Esophagus squamous epithelium (tissue), 5 donors: Measurements from ENCODE around the gene HSBP1L1. TPM values are rescaled to one million over a fixed set of nuclear protein-coding genes. Genes with fewer than 3 reads are reported as not detected.

Source experiments
- DNase-seq: peaks from one replicate; lab custom pipeline; 2025; lab: John Stamatoyannopoulos, UW
- H3K27ac ChIP-seq, 4 donors: fragments of 200-600 bp; sonication (generic); one replicate each; pipeline ENCODE4 v1.5.1; 2016 to 2019; ENCODE audit warnings: mild to moderate bottlenecking in 1 of 4
- H3K27me3 ChIP-seq, 4 donors: fragments of 200-600 bp; sonication (generic); 1 replicate in 3 of 4; 2 replicates in 1 of 4; pipeline versions ENCODE4 v1.5.1 to v1.6.0; 2017 to 2021; ENCODE audit warnings: antibody characterized with exemption in 1 of 4
- H3K36me3 ChIP-seq, 3 donors: fragments of 200-600 bp; sonication (generic); one replicate each; pipeline ENCODE4 v1.5.1; 2016 to 2019
- H3K4me1 ChIP-seq, 3 donors: fragments of 200-600 bp; sonication (generic); one replicate each; pipeline ENCODE4 v1.5.1; 2017 to 2019
- H3K4me3 ChIP-seq, 4 donors: fragments of 200-600 bp; sonication (generic); 1 replicate in 3 of 4; 2 replicates in 1 of 4; pipeline ENCODE4 v1.5.1; 2016 to 2019; ENCODE audit warnings: mild to moderate bottlenecking in 2 of 4, moderate library complexity in 1 of 4
- H3K9me3 ChIP-seq, 3 donors: fragments of 200-600 bp; sonication (generic); one replicate each; pipeline ENCODE4 v1.5.1; 2016 to 2019
- POLR2A ChIP-seq, 4 donors: fragments of 450-650 bp; IDR thresholded peaks; one replicate each; pipeline ENCODE4 v1.6.1; 2017; ENCODE audit warnings: antibody characterized with exemption in 4 of 4, mild to moderate bottlenecking in 4 of 4, moderate library complexity in 3 of 4
- WGBS, 2 donors: methylation state at CpG; one replicate each; pipeline ENCODE4 v1.1.5; 2018; 5-methylcytosine and 5-hydroxymethylcytosine counted together
- intact Hi-C: fragments of 100-400 bp; cut with DNase I; formaldehyde crosslinking; loops from one replicate; pipeline ENCODE4 v1.15.0; 2022
- total RNA-seq, 4 donors: library from RNA; depleted of rRNA; stranded (reverse); fragments of >200 nt; gene quantifications; one replicate each; pipeline ENCODE4 v1.1.0, GENCODE V29; 2016
- TF ChIP-seq, protein P1 (sequence below), 6 experiments: fragments of 450-650 bp in 4 of 6; fragments of 200-600 bp in 2 of 6; sonication (generic) in 2 of 6; IDR thresholded peaks; one replicate each; pipeline ENCODE4 v1.5.1; 2016 to 2019; ENCODE audit warnings: antibody characterized with exemption in 6 of 6, mild to moderate bottlenecking in 4 of 6, moderate library complexity in 4 of 6
- donor health status: DM: yes; HTN: yes; CAD: no.

The HSBP1L1 gene
- total RNA-seq, 4 donors from 2014 or later, result 17.7 to 27.1 (median 25.8) TPM

DNA sequence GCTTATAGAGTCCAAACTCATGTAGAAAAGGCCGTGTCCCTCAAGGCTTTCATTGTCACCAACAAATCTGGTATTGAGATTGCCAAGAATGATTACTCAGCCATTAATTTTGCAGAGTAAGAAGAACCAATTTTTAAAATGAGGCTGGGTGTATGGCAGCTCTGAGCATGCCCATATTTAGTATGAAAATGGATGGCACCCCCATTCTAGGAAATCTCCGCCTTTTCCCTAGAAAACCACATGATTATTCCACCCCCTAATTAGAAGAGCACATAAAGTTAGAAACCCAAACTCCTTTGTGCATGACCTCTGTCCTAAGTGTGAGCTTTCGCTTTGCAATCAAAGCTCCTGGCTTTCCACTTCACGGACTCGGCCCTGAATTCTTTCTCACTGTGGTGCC is 38.0 kb downstream of the HSBP1L1 start:
- H3K27ac ChIP-seq, result no peak overlapping the region
- WGBS, 2 donors, result 89 to 90% methylated on average over 3 to 4 of the region's 5 CpGs
- intact Hi-C loops, result no loop called here

DNA sequence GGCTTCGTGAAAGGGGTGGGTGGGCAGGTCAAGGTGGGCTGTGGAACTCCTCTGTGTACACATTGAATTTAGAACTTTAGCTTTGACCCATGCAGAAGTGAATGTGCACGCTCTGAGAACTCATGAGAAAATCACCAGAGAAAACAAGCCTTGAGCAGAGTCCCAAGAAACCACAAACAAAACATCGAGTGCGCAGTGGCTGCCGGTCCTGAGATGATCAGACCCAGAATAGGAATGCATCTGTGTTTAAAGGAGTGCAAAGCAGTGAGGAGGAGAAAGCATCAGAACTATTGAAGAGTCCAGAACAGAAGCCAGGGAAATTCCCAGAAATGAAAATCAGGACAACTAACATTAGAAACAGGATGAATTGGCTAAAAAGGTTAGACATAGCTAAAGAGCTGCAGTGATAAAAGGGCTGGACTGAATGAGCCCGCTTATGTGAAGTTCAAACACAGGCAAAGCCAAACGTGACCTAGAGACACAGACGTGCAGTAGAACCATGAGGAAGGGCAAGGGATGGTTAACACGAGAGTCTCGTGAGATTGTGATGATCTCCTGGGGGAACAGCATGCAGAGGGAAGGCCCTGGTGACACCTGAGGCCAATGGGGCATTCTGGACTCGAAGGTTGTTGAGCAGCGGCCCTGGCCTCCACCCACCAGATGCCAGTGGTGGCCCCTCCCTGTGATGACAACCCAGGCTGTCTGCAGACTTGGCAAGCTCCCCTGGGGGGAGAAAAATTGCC is 40.3 kb downstream of the HSBP1L1 start:
- WGBS, 2 donors, result 73 to 79% methylated on average over 12 of the region's 12 CpGs
- H3K4me3 ChIP-seq, result no peak overlapping the region
- H3K36me3 ChIP-seq, result no peaks in the 10 kb centered on the region
- peaks cover 0 to 15% (median 13%) of the 10 kb centered on the region in 3 donors for H3K9me3 ChIP-seq
- H3K27ac ChIP-seq, result no peak overlapping the region
- H3K4me1 ChIP-seq, result peaks cover 4 to 8% (median 6%) of the 10 kb centered on the region in 3 donors
- no peaks in the 10 kb centered on the region for H3K27me3 ChIP-seq
- intact Hi-C loops, result no loop called here
- DNase-seq, result no peak
- TF ChIP-seq, protein P1, sequence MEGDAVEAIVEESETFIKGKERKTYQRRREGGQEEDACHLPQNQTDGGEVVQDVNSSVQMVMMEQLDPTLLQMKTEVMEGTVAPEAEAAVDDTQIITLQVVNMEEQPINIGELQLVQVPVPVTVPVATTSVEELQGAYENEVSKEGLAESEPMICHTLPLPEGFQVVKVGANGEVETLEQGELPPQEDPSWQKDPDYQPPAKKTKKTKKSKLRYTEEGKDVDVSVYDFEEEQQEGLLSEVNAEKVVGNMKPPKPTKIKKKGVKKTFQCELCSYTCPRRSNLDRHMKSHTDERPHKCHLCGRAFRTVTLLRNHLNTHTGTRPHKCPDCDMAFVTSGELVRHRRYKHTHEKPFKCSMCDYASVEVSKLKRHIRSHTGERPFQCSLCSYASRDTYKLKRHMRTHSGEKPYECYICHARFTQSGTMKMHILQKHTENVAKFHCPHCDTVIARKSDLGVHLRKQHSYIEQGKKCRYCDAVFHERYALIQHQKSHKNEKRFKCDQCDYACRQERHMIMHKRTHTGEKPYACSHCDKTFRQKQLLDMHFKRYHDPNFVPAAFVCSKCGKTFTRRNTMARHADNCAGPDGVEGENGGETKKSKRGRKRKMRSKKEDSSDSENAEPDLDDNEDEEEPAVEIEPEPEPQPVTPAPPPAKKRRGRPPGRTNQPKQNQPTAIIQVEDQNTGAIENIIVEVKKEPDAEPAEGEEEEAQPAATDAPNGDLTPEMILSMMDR (IDR thresholded peaks at IDR 0.05), result no peak

More for the DNA sequence above, 38.0 kb downstream of the HSBP1L1 start:
- H3K36me3 ChIP-seq, result no peaks in the 10 kb centered on the region
- DNase-seq, result no peak
- H3K9me3 ChIP-seq, result peaks cover 0 to 15% (median 13%) of the 10 kb centered on the region in 3 donors
- TF ChIP-seq POLR2A (IDR thresholded peaks at IDR 0.05), result no peak
- TF ChIP-seq, protein P1 (IDR thresholded peaks at IDR 0.05), result no peak
- H3K4me1 ChIP-seq, result no peaks in the 10 kb centered on the region
- no peak overlapping the region for H3K4me3 ChIP-seq
- no peaks in the 10 kb centered on the region for H3K27me3 ChIP-seq

DNA sequence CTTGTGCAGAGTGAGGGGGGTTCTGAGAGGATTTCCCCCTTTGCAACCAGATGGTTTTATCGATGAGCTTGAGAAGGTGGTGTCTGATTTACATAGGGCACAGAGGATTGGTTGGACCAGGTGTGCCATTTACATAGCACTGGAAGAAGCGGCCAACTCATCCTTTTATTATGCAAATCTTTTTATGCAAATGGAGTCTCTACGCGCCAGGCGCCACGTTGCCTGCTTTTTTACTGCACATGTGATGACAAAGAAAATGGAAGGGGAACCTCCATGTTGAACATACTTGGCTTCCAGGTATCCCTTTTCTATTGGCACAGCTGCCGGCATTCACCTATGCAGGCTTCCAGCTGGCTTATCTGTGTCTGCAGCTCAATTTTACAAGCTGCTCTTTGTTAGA is 42.3 kb downstream of the HSBP1L1 start:
- TF ChIP-seq POLR2A (IDR thresholded peaks at IDR 0.05), result no peak
- TF ChIP-seq, protein P1 (IDR thresholded peaks at IDR 0.05), result no peak
- 64 to 74% methylated on average over 7 of the region's 7 CpGs for WGBS, 2 donors
- intact Hi-C loops, result no loop called here
- Histone ChIP-seq H3K4me3 (no peak overlapping the region), H3K27ac (no peak overlapping the region), H3K27me3 (no peaks in the 10 kb centered on the region), H3K4me1 (peaks cover 7 to 26% (median 13%) of the 10 kb centered on the region in 3 donors), H3K9me3 (no peaks in the 10 kb centered on the region), H3K36me3 (no peaks in the 10 kb centered on the region)
- no peak for DNase-seq

- Histone ChIP-seq H3K4me3 (peak overlapping the region in 1 of 4 donors; percentile 6), H3K4me1 (peaks cover 7 to 34% (median 17%) of the 10 kb centered on the region in 3 donors), H3K27me3 (no peaks in the 10 kb centered on the region), H3K27ac (peak overlapping the region; percentile 42 to 84 (median 74)), H3K36me3 (no peaks in the 10 kb centered on the region), H3K9me3 (peaks cover 0 to 8% (median 6%) of the 10 kb centered on the region in 3 donors)
- TF ChIP-seq POLR2A (IDR thresholded peaks at IDR 0.05), result no peak
- TF ChIP-seq, protein P1 (IDR thresholded peaks at IDR 0.05), result no peak
- DNase-seq, result no peak
- WGBS, 2 donors, result 45 to 61% methylated on average over 13 to 15 of the region's 16 CpGs
- intact Hi-C loops, result no loop called here
Observed at GRCh38 chr18:80009661-80010550, 45.5 kb downstream of the HSBP1L1 start.
